Stimulated activated CD4-positive, alpha-beta T cell treated with anti-CD3 and anti-CD28 coated beads, TNF-alpha, amount 100 ng/mL, for 48 hours (primary cell): ENCODE measurements around the gene WDR81.
"Not testable (repeated sequence)": the region's sequence is repeated elsewhere in the genome, so short reads cannot be mapped to it uniquely, and the experiment has no call there.

Source experiments
- DNase-seq, 3 donors: peaks; one replicate each; pipeline ENCODE4 v3.0.0-alpha.2; 2020; ENCODE audit warnings: low read depth in 3 of 3

WDR81 gene

GRCh38 chr17:1713160-1713877 lies 11.2 kb upstream of the WDR81 start:
- DNase-seq: no peak

GRCh38 chr17:1713878-1714426 lies 10.6 kb upstream of the WDR81 start:
- DNase-seq: no peak

GRCh38 chr17:1714427-1714979 lies 10.0 kb upstream of the WDR81 start:
- no peak for DNase-seq

GRCh38 chr17:1714980-1715802 lies 9.3 kb upstream of the WDR81 start:
- DNase-seq: no peak

GRCh38 chr17:1715803-1716075 lies 8.8 kb upstream of the WDR81 start:
- no peak for DNase-seq

- peak; percentile 100 for DNase-seq
These were observed 8.2 kb upstream of the WDR81 start for GRCh38 chr17:1716076-1716911.

- DNase-seq: peak; percentile 71 to 84 (median 79)
These were observed 7.4 kb upstream of the WDR81 start for GRCh38 chr17:1716912-1717695.

GRCh38 chr17:1718362-1719165 lies 5.9 kb upstream of the WDR81 start:
- DNase-seq: no peak

GRCh38 chr17:1720856-1721386 lies 3.6 kb upstream of the WDR81 start:
- peak in 2 of 3 donors; percentile 37 to 61 for DNase-seq

GRCh38 chr17:1722022-1722421 lies 2.5 kb upstream of the WDR81 start:
- DNase-seq: not testable (repeated sequence)

GRCh38 chr17:1724869-1725641 lies 551 bp downstream of the WDR81 start:
- no peak for DNase-seq

- no peak for DNase-seq
These were observed 1.4 kb downstream of the WDR81 start for GRCh38 chr17:1725642-1726511.

- no peak for DNase-seq
These were observed 2.2 kb downstream of the WDR81 start for GRCh38 chr17:1726626-1727257.

GRCh38 chr17:1727258-1727789 lies 2.8 kb downstream of the WDR81 start:
- no peak for DNase-seq

- no peak for DNase-seq
These were observed 3.5 kb downstream of the WDR81 start for GRCh38 chr17:1727876-1728630.

GRCh38 chr17:1729966-1730325 lies 5.4 kb downstream of the WDR81 start:
- no peak for DNase-seq
